Suprapubic skin (tissue), 3 donors: ENCODE data around the gene TEAD1.

ENCODE experiments used
- CTCF ChIP-seq, 2 donors: fragments of 200-600 bp in 1 of 2; fragments of 450-650 bp in 1 of 2; sonication (generic) in 1 of 2; IDR thresholded peaks; one replicate each; pipeline ENCODE4 v1.5.1; 2016 to 2019; ENCODE audit warnings: antibody characterized with exemption in 2 of 2, mild to moderate bottlenecking in 1 of 2, moderate library complexity in 1 of 2
- POLR2AphosphoS5 ChIP-seq, 3 donors: sonication (generic); formaldehyde crosslinking; IDR thresholded peaks; one replicate each; pipeline ENCODE4 v1.6.1; 2017; ENCODE audit warnings: antibody characterized with exemption in 3 of 3

- TF ChIP-seq CTCF (IDR thresholded peaks at IDR 0.05) (no peak), POLR2AphosphoS5 (IDR thresholded peaks at IDR 0.05) (no peak)
Observed at GRCh38 chr11:12840871-12841660, 166.8 kb downstream of the TEAD1 start.
